Activated T-cell treated with anti-CD3 and anti-CD28 coated beads, Interleukin-2, amount 50 U/mL, for 24 hours (primary cell): Measurements from ENCODE around the gene CHAMP1.

Source experiments
- DNase-seq: peaks from one replicate; pipeline ENCODE4 v3.0.0-alpha.2; 2020
- H3K27ac Mint-ChIP-seq: 2 replicates; pipeline ENCODE4 v1.8.0; 2020; ENCODE audit warnings: mild to moderate bottlenecking, mixed read lengths
- H3K27me3 Mint-ChIP-seq: 2 replicates; pipeline ENCODE4 v1.8.0; 2020; ENCODE audit warnings: mixed read lengths
- H3K36me3 Mint-ChIP-seq: 2 replicates; pipeline ENCODE4 v1.8.0; 2020; ENCODE audit warnings: low read depth, mixed read lengths
- H3K4me1 Mint-ChIP-seq: 2 replicates; pipeline ENCODE4 v1.8.0; 2020; ENCODE audit warnings: low read depth, mixed read lengths
- H3K4me3 Mint-ChIP-seq: 2 replicates; pipeline ENCODE4 v1.8.0; 2020; ENCODE audit warnings: mild to moderate bottlenecking, moderate library complexity, mixed read lengths
- H3K9me3 Mint-ChIP-seq: 2 replicates; pipeline ENCODE4 v1.8.0; 2020; ENCODE audit warnings: mixed read lengths

Gene CHAMP1, protein sequence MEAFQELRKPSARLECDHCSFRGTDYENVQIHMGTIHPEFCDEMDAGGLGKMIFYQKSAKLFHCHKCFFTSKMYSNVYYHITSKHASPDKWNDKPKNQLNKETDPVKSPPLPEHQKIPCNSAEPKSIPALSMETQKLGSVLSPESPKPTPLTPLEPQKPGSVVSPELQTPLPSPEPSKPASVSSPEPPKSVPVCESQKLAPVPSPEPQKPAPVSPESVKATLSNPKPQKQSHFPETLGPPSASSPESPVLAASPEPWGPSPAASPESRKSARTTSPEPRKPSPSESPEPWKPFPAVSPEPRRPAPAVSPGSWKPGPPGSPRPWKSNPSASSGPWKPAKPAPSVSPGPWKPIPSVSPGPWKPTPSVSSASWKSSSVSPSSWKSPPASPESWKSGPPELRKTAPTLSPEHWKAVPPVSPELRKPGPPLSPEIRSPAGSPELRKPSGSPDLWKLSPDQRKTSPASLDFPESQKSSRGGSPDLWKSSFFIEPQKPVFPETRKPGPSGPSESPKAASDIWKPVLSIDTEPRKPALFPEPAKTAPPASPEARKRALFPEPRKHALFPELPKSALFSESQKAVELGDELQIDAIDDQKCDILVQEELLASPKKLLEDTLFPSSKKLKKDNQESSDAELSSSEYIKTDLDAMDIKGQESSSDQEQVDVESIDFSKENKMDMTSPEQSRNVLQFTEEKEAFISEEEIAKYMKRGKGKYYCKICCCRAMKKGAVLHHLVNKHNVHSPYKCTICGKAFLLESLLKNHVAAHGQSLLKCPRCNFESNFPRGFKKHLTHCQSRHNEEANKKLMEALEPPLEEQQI

DNA sequence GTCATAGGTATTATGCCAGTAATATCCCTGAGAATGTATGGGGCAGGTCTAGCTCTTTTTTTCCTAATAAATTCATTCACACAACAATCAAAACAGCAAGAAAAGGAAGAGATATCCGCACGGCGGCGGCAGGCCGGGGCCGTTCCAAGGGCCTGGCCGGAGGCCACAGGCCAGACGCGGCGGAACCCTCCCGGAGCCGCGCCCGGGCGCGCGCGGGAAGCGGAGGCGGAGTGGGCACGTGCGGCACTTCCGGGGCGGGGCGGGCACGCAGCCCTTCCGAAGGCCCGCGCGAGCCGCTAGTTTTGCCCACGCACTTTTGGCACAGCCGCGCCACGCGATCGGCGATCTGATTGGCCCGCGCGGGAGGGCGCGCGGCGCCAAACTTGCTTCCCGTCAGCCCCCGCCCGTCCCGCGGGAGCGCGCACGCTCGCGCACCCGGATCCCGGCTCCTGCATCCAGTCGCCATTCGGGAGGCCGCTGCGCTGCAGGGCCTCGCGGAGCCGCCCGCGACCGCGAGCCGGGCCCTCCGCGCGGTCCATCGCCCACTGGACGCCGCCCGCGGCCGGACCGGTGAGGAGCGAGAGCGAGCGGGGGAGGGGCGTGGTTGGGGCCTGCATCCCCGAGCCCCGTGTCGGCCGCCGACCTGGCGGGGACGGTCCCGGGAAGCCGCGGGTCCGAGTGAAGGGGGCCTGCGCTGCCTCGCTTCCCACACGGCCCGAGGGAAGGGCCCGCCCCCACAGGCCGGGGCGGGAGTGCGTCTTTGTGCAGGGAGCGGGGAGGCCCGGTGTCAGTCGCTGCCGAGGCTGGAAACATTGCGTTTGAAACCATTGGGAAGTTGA is at the start of gene CHAMP1:
Gene CHAMP1, plus strand, starts transcription at position 430 of the 839 bp plus-strand sequence. CDS start 9,340 bp downstream, outside the sequence.
- H3K9me3 Mint-ChIP-seq: no peaks in the 10 kb centered on the region
- H3K27ac Mint-ChIP-seq: peak within 1 kb of the TSS; percentile 95
- H3K4me3 Mint-ChIP-seq: peak within 1 kb of the TSS; percentile 91
- DNase-seq: peak; percentile 96
- peaks cover 42% of the 10 kb centered on the region for H3K36me3 Mint-ChIP-seq
- no peaks in the 10 kb centered on the region for H3K27me3 Mint-ChIP-seq
- peaks cover 49% of the 10 kb centered on the region for H3K4me1 Mint-ChIP-seq

DNA sequence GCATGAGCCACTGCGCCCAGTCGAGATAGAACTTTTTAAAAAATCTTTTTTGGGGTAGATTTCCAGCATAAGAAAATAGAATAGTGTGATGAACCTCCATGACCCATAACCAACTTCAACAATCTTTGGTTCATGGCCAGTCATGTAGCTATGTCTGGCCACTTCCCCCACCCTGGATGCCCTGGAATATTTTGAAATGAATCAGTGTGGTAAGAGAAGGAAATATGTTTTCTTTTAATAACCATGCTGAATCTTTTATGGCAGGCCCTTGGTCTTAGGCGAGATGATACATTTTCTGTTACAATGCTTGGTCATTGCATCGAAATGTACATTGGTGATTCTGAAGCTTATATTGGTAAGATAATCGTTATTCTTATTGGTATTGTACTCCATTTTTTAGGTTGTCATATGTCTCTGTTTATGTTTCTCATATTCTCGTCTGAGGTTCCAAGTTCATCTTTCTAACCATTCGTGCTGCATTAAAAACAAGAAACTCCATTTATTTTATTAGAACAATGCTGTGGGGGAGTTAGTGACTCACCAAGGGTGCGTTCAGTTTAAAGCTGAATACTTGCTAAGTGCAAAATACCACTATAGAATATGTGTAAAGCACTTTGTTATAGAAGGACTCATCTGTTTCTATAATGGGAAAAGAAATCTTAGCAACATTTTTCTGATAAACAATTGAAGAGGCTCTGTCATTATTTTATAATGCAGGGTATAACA is 49.3 kb upstream of the CHAMP1 start:
- Mint-ChIP-seq H3K36me3 (peaks cover 95% of the 10 kb centered on the region), H3K27me3 (no peaks in the 10 kb centered on the region), H3K4me1 (peaks cover 61% of the 10 kb centered on the region), H3K27ac (peak overlapping the region; percentile 29), H3K4me3 (no peak overlapping the region), H3K9me3 (no peaks in the 10 kb centered on the region)
- DNase-seq: no peak

DNA sequence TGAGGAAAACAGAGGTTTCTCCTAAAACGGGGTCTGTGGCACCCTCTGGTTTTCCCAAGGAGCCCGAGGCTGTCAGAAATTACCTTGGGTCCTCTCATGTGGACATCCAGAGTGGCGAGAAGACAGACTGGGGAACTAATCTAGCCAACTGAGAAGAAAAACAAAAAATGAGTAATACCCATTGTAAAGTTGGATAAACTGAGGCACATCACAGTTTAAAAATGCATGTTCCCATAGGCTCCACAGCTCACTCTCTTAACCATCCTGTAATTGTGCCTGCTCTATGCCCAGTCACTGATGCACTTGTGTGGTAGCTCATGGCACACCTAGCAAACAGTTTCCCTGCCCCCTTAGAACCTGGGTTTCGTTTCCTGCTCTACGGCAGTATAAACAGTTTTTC is 48.1 kb upstream of the CHAMP1 start:
- no peak overlapping the region for H3K27ac Mint-ChIP-seq
- peaks cover 52% of the 10 kb centered on the region for H3K4me1 Mint-ChIP-seq
- no peaks in the 10 kb centered on the region for H3K9me3 Mint-ChIP-seq
- no peak overlapping the region for H3K4me3 Mint-ChIP-seq
- no peak for DNase-seq
- H3K36me3 Mint-ChIP-seq: peaks cover 94% of the 10 kb centered on the region
- no peaks in the 10 kb centered on the region for H3K27me3 Mint-ChIP-seq

DNA sequence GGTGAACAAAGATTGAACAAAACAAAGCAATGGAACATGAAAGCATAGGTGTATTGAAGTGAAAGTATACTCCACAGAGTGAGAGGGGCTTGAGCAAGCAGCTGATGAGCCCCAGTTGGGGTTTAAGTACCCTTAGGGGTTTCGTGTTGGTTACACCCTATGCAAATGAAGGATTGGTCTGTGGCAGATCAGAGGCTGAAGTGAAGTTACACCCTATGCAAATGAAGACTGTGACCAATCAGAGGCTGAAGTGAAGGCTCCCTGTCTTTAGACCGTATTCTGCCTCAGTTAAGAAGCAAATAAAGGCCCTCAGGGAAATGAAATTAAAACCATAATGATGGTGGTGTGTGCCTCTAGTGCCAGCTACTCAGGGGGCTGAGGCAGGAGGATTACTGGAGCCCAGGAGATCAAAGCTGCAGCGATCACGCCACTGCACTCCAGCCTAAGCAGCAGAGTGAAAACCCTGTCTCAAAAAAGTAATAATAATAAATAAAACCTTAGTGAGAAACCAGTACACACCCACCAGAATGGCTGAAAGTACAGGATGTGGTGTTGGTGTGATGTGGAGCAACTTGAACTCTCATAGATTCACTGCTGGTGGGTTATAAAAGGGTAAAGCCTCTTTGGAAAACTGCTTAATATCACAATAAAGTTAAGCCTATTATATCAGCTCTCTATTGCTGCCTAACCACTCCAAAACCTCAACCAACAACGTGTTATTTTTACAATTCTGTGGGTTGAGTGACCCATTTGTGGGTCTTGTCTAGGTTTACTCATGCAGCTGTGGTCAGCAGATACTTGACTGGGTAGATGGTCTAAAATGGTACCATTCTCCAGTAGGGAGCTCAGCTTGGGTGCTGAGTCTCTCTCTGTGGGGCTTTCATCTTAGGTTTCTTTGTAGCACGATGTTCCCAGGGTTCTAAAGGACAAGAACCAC is 45.7 kb upstream of the CHAMP1 start:
- Mint-ChIP-seq H3K9me3 (no peaks in the 10 kb centered on the region), H3K4me3 (peak overlapping the region; percentile 12), H3K36me3 (peaks cover 90% of the 10 kb centered on the region), H3K27me3 (no peaks in the 10 kb centered on the region), H3K27ac (peak overlapping the region; percentile 90), H3K4me1 (peaks cover 31% of the 10 kb centered on the region)
- no peak for DNase-seq

DNA sequence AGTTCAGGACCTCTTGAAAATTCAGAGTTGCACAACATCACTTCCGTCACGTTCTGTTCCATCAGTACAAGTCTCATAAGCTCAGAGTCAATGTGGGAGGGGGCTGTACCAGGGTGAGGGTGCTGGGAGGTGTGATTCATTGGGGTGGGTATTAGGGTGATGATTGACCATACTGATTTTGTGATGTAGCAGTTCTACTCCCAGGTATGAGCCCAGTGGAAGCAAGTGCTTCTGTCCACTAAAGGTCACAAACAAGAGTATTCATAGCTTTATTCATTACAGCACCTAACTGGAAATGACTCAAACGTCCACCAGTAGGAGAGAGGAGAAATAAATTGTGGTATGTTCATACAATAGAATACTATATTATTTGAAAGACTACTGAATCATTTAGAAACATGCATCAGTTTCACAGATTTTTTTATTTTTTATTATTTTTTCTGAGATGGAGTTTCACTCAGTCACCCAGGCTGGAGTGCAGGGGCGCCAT is 45.0 kb upstream of the CHAMP1 start:
- H3K27me3 Mint-ChIP-seq: no peaks in the 10 kb centered on the region
- no peak for DNase-seq
- peaks cover 88% of the 10 kb centered on the region for H3K36me3 Mint-ChIP-seq
- peak overlapping the region; percentile 90 for H3K27ac Mint-ChIP-seq
- H3K4me3 Mint-ChIP-seq: no peak overlapping the region
- no peaks in the 10 kb centered on the region for H3K9me3 Mint-ChIP-seq
- peaks cover 29% of the 10 kb centered on the region for H3K4me1 Mint-ChIP-seq

DNA sequence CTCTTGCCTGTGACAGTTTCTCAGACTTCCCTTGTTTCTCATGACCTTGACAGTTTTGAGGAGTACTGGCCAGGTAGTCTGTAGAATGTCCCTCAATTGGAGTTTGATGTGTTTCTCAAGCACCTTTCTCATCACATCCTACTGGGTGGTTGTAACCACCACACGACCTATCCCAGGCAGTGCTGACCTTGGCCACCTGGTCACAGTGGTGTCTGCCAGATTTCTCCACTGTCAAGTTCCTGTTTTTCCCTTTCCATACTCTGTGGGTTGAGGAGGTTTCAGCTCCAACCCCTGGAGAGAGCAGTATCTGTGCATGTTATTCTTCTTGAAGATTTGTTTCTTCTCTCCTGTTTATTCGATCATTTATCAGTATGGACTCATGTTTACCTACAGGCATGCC is 41.3 kb upstream of the CHAMP1 start:
- Mint-ChIP-seq H3K36me3 (peaks cover 87% of the 10 kb centered on the region), H3K9me3 (no peaks in the 10 kb centered on the region), H3K27me3 (no peaks in the 10 kb centered on the region), H3K4me3 (no peak overlapping the region), H3K27ac (peak overlapping the region; percentile 13), H3K4me1 (peaks cover 24% of the 10 kb centered on the region)
- DNase-seq: no peak

DNA sequence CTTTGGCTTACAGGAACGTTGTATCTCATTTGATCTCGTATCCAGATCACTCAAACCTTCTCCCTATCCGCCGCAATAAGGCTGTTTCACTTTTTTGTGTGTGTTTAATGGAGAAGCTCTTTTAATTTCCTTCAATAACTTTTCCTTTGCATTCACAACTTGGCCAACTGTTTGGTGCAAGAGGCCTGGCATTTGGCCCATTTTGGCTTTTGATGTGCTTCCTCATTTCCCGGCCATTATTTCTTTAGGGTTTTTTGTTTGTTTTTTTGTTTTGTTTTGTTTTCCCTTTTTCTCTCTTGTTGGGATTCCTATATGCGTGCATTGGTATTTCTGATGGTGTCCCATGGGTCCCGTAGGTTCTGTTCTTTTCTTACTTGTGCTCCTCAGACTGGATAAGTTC is 39.0 kb upstream of the CHAMP1 start:
- H3K9me3 Mint-ChIP-seq: no peaks in the 10 kb centered on the region
- no peak overlapping the region for H3K4me3 Mint-ChIP-seq
- H3K36me3 Mint-ChIP-seq: peaks cover 85% of the 10 kb centered on the region
- peaks cover 27% of the 10 kb centered on the region for H3K4me1 Mint-ChIP-seq
- no peak for DNase-seq
- H3K27ac Mint-ChIP-seq: no peak overlapping the region
- H3K27me3 Mint-ChIP-seq: no peaks in the 10 kb centered on the region

DNA sequence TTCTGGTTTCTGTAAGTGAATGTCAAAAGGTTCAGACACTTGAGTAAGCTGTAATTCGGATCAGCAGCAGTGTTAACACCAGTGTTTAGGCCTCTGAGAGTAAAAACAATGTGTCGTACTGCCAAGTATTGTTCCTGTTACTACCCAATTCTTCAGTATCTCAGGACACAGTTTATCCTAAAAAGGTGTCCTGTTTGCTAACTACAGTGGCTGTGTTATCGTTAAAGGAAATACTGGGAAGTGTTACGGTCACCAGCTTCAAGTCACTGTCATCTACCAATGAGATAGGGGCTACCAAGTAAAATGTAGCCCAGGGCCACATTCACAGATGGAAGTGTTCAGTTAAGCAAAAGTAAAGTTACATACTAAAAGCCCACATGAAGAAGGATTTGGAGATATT is 35.2 kb upstream of the CHAMP1 start:
- Mint-ChIP-seq H3K4me1 (peaks cover 44% of the 10 kb centered on the region), H3K9me3 (no peaks in the 10 kb centered on the region), H3K27ac (peak overlapping the region; percentile 96), H3K27me3 (no peaks in the 10 kb centered on the region), H3K36me3 (peaks cover 80% of the 10 kb centered on the region), H3K4me3 (no peak overlapping the region)
- DNase-seq: no peak

DNA sequence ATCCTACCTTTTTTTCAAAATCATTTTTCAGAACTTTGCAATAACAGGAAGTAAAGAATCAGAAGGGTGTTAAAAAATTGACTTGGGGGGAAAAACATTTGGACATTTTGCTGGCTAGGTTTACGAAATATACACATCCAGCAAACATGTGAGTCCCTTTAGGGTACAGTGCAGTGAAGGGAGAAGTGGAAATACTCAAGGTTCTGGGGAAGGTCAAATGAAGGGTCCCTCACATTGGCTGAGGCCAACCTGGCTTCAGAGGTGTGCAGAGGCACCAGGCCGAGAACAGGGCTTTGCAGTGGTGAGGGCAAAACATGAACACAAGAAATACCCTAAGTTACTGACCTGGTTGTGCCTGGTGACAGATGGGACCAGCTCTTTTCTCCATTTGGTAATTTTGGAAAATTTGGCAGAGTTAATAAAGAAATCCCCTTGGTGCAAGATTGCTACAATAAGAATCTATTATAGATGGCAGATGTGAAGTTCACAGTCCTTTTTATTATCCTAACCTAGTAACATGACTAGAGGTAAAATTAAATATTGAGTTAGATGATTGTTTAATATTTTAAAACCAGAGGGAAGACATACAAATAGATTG is 34.4 kb upstream of the CHAMP1 start:
- Mint-ChIP-seq H3K9me3 (no peaks in the 10 kb centered on the region), H3K4me3 (peak overlapping the region; percentile 89), H3K27ac (peak overlapping the region; percentile 96), H3K27me3 (no peaks in the 10 kb centered on the region), H3K36me3 (peaks cover 80% of the 10 kb centered on the region), H3K4me1 (peaks cover 48% of the 10 kb centered on the region)
- DNase-seq: no peak

DNA sequence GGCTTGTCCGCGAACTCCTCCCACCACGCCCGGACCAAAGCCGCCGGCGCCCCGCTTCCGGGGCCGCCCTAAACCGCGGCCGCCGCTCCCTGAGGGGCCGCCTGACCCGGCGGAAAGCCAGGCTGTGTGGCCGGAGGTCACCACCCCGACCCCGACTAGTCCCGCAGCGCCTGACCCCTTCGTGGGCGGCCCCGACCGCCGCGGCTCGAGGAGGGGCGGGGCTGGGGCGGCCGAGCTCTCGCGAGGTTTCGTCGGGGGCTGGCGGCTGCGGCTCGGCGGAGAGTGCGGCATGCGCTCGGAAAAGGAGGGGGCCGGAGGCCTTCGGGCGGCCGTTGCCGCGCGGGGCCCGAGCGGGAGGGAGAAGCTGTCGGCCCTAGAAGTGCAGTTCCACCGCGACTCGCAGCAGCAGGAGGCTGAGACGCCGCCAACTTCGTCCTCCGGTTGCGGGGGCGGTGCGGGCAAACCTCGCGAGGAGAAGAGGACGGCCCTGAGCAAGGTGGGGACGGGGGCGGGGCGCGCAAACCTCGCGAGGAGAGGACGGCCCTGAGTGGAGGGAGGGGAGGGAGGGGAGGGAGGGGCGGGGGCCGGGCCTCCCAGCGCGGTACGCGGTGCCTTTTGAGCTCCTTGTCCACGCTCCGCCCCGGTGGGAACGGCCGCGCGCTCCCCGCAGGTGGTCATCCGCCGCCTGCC is 32.8 kb upstream of the CHAMP1 start, which contains the start of gene UPF3A:
Gene UPF3A, plus strand, starts transcription at position 251 of the 690 bp plus-strand sequence. Its CDS starts 39 bp downstream, at position 290.
- peak; percentile 95 for DNase-seq
- Mint-ChIP-seq H3K36me3 (peaks cover 80% of the 10 kb centered on the region), H3K9me3 (no peaks in the 10 kb centered on the region), H3K4me1 (peaks cover 58% of the 10 kb centered on the region), H3K4me3 (peak within 1 kb of the TSS; percentile 89), H3K27ac (peak within 1 kb of the TSS; percentile 96), H3K27me3 (no peaks in the 10 kb centered on the region)

DNA sequence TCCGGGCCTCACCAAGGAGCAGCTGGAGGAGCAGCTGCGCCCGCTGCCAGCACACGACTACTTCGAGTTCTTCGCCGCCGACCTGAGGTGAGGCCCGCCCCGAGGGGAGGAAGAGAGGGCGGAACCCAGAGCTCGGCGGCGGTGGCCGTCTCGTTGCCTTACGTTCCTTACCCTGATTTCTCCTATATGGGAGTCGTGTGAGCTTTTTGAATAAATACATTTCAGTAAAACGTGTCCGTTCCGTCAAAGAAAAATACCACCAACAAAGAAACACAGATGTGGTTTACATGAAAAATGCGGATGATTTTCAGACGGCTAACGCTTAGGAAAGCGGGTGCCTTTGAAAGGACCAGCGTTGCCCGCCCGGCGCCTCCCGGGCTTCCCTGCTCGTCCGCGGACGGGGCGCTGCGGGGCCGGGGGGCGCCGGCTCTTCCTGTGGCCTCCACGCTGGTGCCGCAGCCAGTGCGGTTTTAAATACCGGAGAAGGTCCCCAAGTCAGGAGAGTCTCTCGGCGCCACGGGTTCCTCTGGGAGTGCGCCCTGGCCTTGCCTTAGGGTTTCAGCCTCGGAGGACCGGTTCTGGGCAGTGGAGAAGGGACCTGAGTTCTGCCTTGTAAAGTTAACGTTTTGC is 32.1 kb upstream of the CHAMP1 start:
- H3K27me3 Mint-ChIP-seq: no peaks in the 10 kb centered on the region
- H3K9me3 Mint-ChIP-seq: no peaks in the 10 kb centered on the region
- peaks cover 58% of the 10 kb centered on the region for H3K4me1 Mint-ChIP-seq
- peak overlapping the region; percentile 89 for H3K4me3 Mint-ChIP-seq
- peak overlapping the region; percentile 96 for H3K27ac Mint-ChIP-seq
- peaks cover 80% of the 10 kb centered on the region for H3K36me3 Mint-ChIP-seq
- peak; percentile 66 for DNase-seq

DNA sequence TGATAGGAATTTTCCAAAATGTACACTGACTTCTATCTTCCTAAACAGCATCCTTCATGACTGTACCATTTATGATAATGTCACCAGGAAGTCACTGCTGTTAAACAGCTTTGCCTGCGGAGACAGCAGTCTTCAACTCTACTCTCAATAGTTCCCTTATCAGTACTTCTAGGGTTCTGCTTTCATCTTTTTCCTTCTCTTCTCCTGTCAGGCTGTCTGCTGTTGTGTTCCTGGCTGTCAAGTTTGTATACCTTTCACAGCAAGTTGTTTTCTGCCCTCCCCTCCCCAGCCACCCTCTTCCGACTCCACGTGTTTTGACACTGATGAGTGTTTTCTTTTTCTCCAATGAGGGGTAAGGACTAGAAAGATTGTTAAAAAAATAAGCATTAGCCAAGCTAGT is 30.7 kb upstream of the CHAMP1 start:
- DNase-seq: no peak
- peaks cover 56% of the 10 kb centered on the region for H3K4me1 Mint-ChIP-seq
- peak overlapping the region; percentile 60 for H3K27ac Mint-ChIP-seq
- H3K27me3 Mint-ChIP-seq: no peaks in the 10 kb centered on the region
- H3K36me3 Mint-ChIP-seq: peaks cover 83% of the 10 kb centered on the region
- H3K4me3 Mint-ChIP-seq: peak overlapping the region; percentile 32
- H3K9me3 Mint-ChIP-seq: no peaks in the 10 kb centered on the region
